AG04449 (cell line): ENCODE data around the gene TLE4.
"Not testable (repeated sequence)": the region's sequence is repeated elsewhere in the genome, so short reads cannot be mapped to it uniquely, and the experiment has no call there.

Source experiments
- CTCF ChIA-PET: fragments of 350-600 bp; formaldehyde crosslinking; extraction: SDS; loops from one replicate; lab custom pipeline; 2021; ENCODE audit warnings: antibody characterized with exemption; lab: Yijun Ruan, JAX
- POLR2A ChIA-PET: fragments of 400-600, 350-600 bp; formaldehyde crosslinking; extraction: SDS; loops from one replicate; lab custom pipeline; 2020; ENCODE audit warnings: antibody characterized with exemption, inconsistent platforms; lab: Yijun Ruan, JAX
- DNase-seq: peaks from one replicate; pipeline ENCODE4 v3.0.0-alpha.2; 2010; ENCODE audit warnings: low read depth, low spot score
- H3K4me3 ChIP-seq: 2 replicates; pipeline ENCODE4 v1.5.1; 2011; ENCODE audit warnings: low read depth, mild to moderate bottlenecking, control low read depth, low read length
- TF ChIP-seq, protein P1 (sequence below): IDR thresholded peaks from one replicate; pipeline ENCODE4 v1.5.1; 2011; ENCODE audit warnings: mild to moderate bottlenecking, moderate library complexity, low read length, control low read depth, inconsistent platforms; ENCODE audit not compliant: insufficient read depth; ENCODE audit errors: missing control alignments

Gene TLE4

GRCh38 chr9:79633558-79633957 lies 61.8 kb downstream of the TLE4 start:
- TF ChIP-seq, protein P1, sequence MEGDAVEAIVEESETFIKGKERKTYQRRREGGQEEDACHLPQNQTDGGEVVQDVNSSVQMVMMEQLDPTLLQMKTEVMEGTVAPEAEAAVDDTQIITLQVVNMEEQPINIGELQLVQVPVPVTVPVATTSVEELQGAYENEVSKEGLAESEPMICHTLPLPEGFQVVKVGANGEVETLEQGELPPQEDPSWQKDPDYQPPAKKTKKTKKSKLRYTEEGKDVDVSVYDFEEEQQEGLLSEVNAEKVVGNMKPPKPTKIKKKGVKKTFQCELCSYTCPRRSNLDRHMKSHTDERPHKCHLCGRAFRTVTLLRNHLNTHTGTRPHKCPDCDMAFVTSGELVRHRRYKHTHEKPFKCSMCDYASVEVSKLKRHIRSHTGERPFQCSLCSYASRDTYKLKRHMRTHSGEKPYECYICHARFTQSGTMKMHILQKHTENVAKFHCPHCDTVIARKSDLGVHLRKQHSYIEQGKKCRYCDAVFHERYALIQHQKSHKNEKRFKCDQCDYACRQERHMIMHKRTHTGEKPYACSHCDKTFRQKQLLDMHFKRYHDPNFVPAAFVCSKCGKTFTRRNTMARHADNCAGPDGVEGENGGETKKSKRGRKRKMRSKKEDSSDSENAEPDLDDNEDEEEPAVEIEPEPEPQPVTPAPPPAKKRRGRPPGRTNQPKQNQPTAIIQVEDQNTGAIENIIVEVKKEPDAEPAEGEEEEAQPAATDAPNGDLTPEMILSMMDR: no peak
- POLR2A ChIA-PET: no interaction called here
- CTCF ChIA-PET: interaction anchor here (1.4 kb wide), 1 partner anchor 504 kb away, joined by 4 read pairs; no protein-coding TSS in a partner anchor
- H3K4me3 ChIP-seq: no peak overlapping the region
- DNase-seq: no peak

- no peak for DNase-seq
- CTCF ChIA-PET: interaction anchor here (1.5 to 2.0 kb wide), 2 partner anchors 13 to 19 kb away, joined by 3 to 5 read pairs; no protein-coding TSS in a partner anchor
- TF ChIP-seq, protein P1: no peak
- POLR2A ChIA-PET: no interaction called here
- no peak overlapping the region for H3K4me3 ChIP-seq
These were observed 65.6 kb downstream of the TLE4 start for GRCh38 chr9:79637177-79637925.

- TF ChIP-seq, protein P1: no peak
- CTCF ChIA-PET: interaction anchor here (1.2 kb wide), 1 partner anchor 20 kb away, joined by 3 read pairs; no protein-coding TSS in a partner anchor
- POLR2A ChIA-PET: no interaction called here
- no peak for DNase-seq
- no peak overlapping the region for H3K4me3 ChIP-seq
These were observed 67.0 kb downstream of the TLE4 start for GRCh38 chr9:79638806-79639205.

DNA sequence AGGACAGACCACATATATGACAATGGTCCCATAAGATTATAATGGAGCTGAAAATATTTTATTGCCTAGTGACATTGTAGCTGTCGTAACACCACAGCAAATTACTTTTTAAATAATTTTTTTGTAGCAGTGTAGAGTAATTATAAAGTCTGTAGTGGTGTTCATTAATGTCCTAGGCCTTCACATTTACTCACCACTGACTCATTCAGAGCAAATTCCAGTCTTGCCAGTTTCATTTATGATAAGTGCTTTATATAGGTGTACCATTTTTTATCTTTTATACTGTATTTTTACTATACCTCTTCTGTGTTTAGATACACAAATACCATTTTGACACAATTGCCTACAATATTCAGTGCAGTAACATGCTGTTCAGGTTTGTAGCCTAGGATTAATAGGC lies 67.6 kb downstream of the TLE4 start:
- no peak for DNase-seq
- no peak overlapping the region for H3K4me3 ChIP-seq
- ChIA-PET CTCF (interaction anchor here (1.2 kb wide), 2 partner anchors 9 to 20 kb away, joined by 3 to 4 read pairs; no protein-coding TSS in a partner anchor), POLR2A (no interaction called here)
- TF ChIP-seq, protein P1: no peak

GRCh38 chr9:79640067-79640466 lies 68.3 kb downstream of the TLE4 start:
- POLR2A ChIA-PET, H3K4me3 ChIP-seq, DNase-seq: not testable (repeated sequence)
- CTCF ChIA-PET: interaction anchor here (1.2 kb wide), 1 partner anchor 8 kb away, joined by 4 read pairs; no protein-coding TSS in a partner anchor

DNA sequence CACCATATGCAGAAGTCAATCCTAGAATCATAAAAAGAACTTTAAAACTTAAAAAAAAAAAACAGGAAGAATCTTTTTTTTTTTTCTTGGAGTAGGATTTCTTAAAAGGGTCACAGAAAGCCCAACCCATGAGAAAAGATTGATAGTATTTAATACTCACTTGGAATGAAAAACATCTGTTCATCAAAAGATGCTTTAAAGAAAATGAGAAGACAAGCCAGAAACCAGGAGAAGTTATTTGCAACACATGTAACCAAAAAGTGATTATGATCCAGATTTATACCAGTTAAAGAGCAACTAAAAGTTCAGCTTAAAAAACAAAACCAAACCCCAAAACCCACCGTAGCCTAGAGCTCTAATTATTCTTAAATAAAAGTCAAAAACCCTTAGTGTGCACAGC lies 69.3 kb downstream of the TLE4 start:
- ChIA-PET CTCF (no interaction called here), POLR2A (no interaction called here)
- no peak overlapping the region for H3K4me3 ChIP-seq
- no peak for DNase-seq
- TF ChIP-seq, protein P1: no peak

GRCh38 chr9:79642671-79643070 lies 70.9 kb downstream of the TLE4 start:
- TF ChIP-seq, protein P1: no peak
- no peak overlapping the region for H3K4me3 ChIP-seq
- CTCF ChIA-PET: interaction anchor here (1.0 to 1.4 kb wide), 2 partner anchors 17 to 1278 kb away, joined by 3 to 4 read pairs; no protein-coding TSS in a partner anchor
- POLR2A ChIA-PET: interaction anchor here (0.6 kb wide), 1 partner anchor 90 kb away, joined by 3 read pairs; no protein-coding TSS in a partner anchor
- DNase-seq: no peak
